Neutrophil (primary cell): ENCODE results near the gene TFRC.

Experiments
- H3K27ac ChIP-seq: fragments of 200-600 bp; sonication (generic); 2 replicates; pipeline ENCODE4 v1.5.1; 2016; ENCODE audit warnings: mild to moderate bottlenecking, moderate library complexity
- H3K27me3 ChIP-seq: fragments of 200-600 bp; sonication (generic); 2 replicates; pipeline ENCODE4 v1.6.0; 2016; ENCODE audit warnings: mild to moderate bottlenecking
- H3K36me3 ChIP-seq: fragments of 200-600 bp; sonication (generic); 2 replicates; pipeline ENCODE4 v1.5.1; 2017
- H3K4me1 ChIP-seq, 2 experiments: fragments of 200-600 bp in 1 of 2; sonication (generic) in 1 of 2; 1 replicate in 1 of 2; 2 replicates in 1 of 2; pipeline versions ENCODE4 v1.5.1 to v1.6.1; 2013 to 2016; ENCODE audit warnings: low read depth in 1 of 2, low read length in 1 of 2, mild to moderate bottlenecking in 1 of 2, moderate library complexity in 1 of 2; ENCODE audit not compliant: control insufficient read depth in 1 of 2, insufficient read depth in 1 of 2
- H3K4me3 ChIP-seq, 2 experiments: fragments of 200-600 bp in 1 of 2; sonication (generic) in 1 of 2; 1 replicate in 1 of 2; 2 replicates in 1 of 2; pipeline ENCODE4 v1.5.1; 2013 to 2016; ENCODE audit warnings: low read depth in 1 of 2, low read length in 1 of 2, mild to moderate bottlenecking in 1 of 2, moderate library complexity in 1 of 2
- H3K9me3 ChIP-seq: fragments of 200-600 bp; sonication (generic); 2 replicates; pipeline ENCODE4 v1.5.1; 2016
- CTCF ChIP-seq: fragments of 200-600 bp; sonication (generic); IDR thresholded peaks from 2 replicates; pipeline ENCODE4 v1.5.1; 2016; ENCODE audit warnings: antibody characterized with exemption

The TFRC gene

GRCh38 chr3:196055683-196056270 is 26.1 kb downstream of the TFRC start:
- no peaks in the 10 kb centered on the region for H3K27me3 ChIP-seq
- no peak for TF ChIP-seq CTCF
- H3K36me3 ChIP-seq, result peaks cover 89% of the 10 kb centered on the region
- peak overlapping the region; percentile 54 for H3K27ac ChIP-seq
- no peaks in the 10 kb centered on the region for H3K9me3 ChIP-seq
- H3K4me1 ChIP-seq, result peaks cover 0 to 10% of the 10 kb centered on the region in 2 experiments
- H3K4me3 ChIP-seq, result no peak overlapping the region

DNA sequence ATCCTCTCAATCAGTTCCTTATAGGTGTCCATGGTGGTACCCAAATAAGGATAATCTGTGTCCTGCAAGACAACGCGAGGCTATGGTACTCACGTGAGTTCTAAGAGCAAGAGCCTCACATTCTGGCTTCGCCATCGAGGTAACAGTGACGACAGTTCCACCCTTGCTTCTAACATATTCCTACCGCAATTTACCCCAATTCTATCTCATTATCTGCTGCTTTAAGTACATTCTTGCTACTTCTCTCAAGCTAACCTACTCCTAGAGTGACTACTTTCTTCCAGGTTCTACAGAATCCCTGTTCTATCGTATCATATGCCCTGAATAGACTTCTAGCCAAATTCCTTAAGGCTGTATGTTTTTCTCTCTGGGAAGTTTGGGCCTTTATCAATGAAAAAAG is 26.6 kb downstream of the TFRC start:
- no peak for TF ChIP-seq CTCF
- Histone ChIP-seq H3K36me3 (peaks cover 91% of the 10 kb centered on the region), H3K27ac (peak overlapping the region; percentile 54)

DNA sequence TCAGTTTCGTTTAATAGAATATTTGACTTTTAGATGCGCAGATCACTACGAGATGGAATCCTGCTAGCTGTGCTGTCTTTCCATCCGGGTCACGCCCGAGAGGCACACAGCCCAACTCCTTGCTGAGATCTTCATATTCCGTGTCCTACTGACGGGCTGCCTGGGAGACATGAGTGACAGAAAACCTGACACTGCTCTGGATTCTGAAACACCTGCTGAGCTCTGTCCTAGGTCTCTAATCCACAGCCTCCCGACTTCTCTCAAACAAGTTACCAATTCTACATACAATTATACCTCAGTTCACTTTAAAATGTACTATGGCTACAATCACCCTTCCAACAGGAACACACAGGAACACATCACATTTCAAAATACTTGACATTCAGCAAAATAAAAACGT is 27.2 kb downstream of the TFRC start:
- H3K9me3 ChIP-seq, result no peaks in the 10 kb centered on the region
- H3K36me3 ChIP-seq, result peaks cover 91% of the 10 kb centered on the region
- no peaks in the 10 kb centered on the region for H3K27me3 ChIP-seq
- peaks cover 0 to 10% of the 10 kb centered on the region in 2 experiments for H3K4me1 ChIP-seq
- no peak overlapping the region for H3K4me3 ChIP-seq
- TF ChIP-seq CTCF, result no peak
- no peak overlapping the region for H3K27ac ChIP-seq

More for the DNA sequence above, 26.6 kb downstream of the TFRC start:
- Histone ChIP-seq H3K4me3 (no peak overlapping the region), H3K27me3 (no peaks in the 10 kb centered on the region), H3K9me3 (no peaks in the 10 kb centered on the region), H3K4me1 (peaks cover 0 to 10% of the 10 kb centered on the region in 2 experiments)

DNA sequence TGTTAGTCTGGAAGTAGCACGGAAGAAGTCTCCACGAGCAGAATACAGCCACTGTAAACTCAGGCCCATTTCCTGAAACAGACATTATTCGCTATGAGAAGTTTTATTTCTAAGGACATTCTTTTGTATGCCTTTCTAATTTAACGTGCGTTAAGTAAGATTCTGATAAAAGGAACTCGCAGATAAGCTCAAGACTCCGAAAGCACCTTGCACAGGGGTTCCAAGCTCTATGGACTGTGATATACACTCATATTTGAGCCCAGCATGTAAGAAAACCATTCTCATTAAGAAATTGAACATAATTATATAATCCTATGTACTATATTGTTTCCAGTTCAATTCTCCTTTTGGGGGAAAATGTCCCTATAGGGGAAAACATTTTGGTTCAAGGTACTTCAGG is 28.4 kb downstream of the TFRC start:
- Histone ChIP-seq H3K4me1 (peaks cover 0 to 10% of the 10 kb centered on the region in 2 experiments), H3K9me3 (no peaks in the 10 kb centered on the region), H3K27ac (no peak overlapping the region), H3K27me3 (no peaks in the 10 kb centered on the region), H3K4me3 (no peak overlapping the region), H3K36me3 (peaks cover 97% of the 10 kb centered on the region)
- TF ChIP-seq CTCF, result no peak

DNA sequence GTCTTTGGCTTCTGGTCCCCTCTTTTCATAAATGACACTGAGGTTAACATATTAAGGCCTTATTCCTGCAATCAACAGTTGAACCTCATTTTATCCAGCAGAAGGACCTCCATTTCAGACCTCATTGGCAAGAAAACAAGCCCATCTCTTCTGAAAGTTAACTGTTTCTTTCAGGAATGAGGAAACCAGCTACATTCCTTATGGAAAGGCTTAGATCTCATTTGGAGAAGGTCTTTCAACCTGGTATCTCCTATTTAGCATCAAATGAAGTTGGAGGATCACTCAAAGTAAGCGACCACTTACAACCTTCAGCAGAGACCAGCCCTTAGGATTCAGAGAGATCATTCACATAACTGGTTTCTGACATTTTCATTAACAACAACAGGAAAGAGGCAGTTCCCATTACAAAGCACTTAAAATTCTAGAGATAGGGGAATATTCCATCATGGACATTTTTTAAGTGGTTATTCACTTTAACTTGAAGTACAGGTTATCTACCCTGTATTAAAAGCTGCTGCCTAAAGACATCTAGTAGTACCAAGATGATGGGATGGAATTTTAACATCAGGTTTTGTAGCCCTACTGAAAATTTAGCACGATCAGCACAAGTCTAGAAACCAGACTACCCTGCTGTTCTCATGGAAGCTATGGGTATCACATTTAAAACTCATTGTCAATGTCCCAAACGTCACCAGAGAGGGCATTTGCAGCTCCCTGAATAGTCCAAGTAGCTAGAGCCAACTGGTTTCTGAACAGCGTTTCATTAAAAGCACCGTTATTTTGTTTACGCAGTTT is 30.4 kb downstream of the TFRC start:
- no peak overlapping the region for H3K27ac ChIP-seq
- no peaks in the 10 kb centered on the region for H3K9me3 ChIP-seq
- no peak overlapping the region for H3K4me3 ChIP-seq
- TF ChIP-seq CTCF, result no peak
- H3K36me3 ChIP-seq, result peaks cover 82% of the 10 kb centered on the region
- H3K27me3 ChIP-seq, result no peaks in the 10 kb centered on the region
- H3K4me1 ChIP-seq, result peaks cover 0 to 10% of the 10 kb centered on the region in 2 experiments
